Eye (tissue), 1 donor: ENCODE data around the gene TTC8.
"Not testable (repeated sequence)": the region's sequence is repeated elsewhere in the genome, so short reads cannot be mapped to it uniquely, and the experiment has no call there.

Source experiments
- DNase-seq: peaks from one replicate; pipeline ENCODE4 v3.0.0-alpha.2; 2015

TTC8 gene

DNA sequence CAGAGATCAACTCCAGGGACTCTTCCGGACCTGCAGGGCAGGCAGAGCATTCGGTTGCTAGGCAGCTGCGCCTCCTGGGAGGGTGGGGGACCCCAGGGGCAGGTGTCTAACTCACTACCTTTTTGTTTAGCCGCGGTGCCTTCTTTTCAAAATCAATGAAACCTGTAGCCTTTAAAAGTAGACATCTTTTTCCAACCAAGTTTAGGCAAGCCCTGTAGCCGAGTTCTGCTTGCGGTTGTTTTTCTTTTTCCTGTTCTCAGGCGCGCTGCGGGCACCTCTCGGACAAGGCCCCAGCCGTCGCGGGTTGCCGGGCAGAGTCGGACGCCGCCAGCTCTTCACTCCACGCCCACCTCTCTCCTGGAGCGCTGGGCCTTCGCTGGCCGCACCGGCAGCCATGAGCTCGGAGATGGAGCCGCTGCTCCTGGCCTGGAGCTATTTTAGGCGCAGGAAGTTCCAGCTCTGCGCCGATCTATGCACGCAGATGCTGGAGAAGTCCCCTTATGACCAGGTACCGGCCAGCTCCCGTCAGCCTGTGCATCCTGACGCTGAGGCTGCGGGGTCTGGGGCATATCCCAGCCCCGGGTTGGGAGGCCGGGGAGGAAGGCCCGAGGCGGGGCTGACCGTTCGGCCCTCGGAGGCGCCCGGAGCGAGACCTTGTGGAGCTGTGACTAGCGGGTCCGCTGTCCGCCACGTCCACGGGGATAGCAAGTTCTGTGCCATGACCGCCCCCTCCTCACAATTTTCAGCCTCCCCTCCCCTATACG lies at the start of gene TTC8:
Gene TTC8 (plus strand): TSS at position 338 of the 764 bp plus-strand sequence. CDS start 57 bp downstream, at position 395.
- peak; percentile 97 for DNase-seq

DNA sequence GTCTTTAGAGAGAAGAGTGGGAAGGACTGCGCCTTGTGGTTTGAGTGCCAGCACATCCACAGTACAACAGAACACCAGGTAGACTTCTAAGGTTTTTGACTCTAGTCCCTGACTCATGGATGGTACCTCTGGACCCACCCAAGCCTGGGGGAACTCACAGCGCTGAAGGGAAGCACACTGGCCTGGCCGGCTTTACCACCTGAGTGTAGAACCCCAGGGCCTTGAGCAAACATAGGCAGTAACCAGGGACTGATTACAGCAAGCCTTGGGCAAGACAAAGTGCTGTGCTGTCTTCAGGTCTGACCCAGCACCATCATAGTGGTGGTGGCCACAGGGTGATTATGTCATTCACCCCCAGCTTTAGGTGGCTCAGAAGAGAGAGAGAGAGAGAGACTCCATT lies 48.9 kb upstream of the TTC8 start:
- no peak for DNase-seq

DNA sequence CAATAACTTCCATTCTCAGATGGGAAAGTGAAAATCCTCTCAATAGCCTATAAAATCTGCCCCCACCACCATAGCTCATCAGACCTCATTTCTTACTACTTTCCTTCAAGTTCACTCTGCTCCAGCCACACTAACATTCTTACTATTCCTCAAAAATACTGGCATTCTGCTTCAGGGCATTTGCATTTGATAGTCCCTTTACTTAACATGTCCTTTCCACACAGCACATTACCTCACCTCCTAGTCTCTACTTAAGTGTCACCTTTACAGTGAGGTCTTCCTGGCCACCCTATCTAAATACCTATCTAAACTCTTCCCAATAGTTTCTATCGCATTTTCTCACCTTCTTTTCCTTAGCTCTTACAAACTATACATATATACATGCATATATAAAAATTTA lies 38.5 kb upstream of the TTC8 start:
- no peak for DNase-seq

DNA sequence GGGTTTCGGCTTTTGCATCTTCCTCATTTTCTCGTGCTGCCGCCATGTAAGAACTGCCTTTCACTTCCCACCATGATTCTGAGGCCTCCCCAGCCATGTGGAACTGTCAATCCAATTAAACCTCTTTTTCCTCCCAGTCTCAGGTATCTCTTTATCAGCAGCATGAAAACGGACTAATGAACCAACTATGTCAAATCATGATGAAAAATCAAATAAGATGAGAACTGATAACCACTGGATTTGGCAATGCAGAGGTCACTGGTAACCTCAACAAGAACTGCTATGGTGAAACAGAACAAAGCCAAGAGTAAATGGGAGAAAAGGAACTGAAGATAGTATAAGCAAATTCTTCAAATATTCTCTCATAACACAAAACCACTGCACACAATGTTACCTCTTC lies 37.7 kb upstream of the TTC8 start:
- DNase-seq, result no peak

DNA sequence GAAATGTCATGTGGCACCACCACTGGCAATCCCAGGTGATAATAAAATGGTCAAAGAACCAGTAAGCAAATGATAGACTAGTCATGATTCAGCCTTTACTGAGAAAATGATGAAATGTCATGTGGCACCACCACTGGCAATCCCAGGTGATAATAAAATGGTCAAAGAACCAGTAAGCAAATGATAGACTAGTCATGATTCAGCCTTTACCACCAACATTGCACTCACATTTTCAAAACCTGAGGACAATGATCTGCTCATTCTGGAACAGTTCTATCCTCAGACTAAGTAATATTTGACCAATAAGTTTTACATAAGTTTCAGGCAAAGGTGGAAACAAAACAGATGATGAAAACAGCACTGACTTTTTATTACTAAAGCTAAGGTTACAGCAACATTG lies 34.9 kb upstream of the TTC8 start:
- DNase-seq, result not testable (repeated sequence)

DNA sequence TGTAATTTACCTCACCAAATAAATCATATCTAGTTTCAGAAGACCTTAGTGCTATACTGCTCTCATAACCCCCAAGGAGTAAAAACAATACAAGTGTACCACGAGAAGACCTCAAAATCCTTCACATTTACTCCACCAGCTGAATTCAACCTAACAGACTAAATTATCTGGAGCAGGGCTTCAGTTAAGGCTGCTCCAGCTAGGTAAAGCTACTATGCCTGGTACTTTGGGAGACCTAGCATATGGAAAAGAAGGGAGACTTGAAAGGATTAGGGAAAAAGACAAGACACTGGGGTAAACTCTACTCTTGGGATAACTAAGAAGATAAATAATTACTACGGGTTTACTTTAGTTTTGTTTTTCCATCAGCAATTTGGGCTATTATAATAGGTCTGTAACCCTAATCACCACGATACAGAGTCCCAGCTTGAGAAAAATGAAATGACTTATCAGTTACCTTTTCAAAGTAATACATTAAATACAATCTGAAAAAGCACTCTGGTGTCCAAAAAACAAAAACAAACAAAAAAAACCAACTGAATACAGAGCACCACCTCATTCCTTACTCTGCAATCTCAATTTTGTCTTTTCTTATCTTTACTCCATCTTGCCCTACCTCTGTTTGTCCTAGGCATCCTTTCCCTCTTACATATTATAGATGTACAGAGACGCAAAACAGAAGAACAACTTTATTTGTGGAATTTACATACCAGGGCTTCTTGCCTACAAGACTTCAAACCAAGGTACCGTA lies 33.8 kb upstream of the TTC8 start:
- DNase-seq, result peak; percentile 14

DNA sequence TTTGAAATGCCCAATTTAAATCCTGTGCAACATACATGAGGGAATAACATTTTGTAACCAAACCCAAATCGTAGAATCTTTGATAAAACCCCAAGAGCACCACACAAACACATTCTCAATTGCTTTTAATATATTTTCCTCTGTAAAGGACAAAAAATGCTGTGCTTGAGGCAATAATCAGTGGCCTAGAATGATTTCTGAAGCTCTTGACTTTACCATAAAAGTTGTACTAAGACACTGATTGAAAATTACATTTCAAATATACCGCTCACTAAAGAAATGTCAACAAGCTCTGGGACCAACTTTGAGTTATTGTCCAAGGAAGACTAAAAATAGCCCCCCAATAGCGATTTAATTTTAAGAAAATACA lies 33.2 kb upstream of the TTC8 start:
- no peak for DNase-seq

DNA sequence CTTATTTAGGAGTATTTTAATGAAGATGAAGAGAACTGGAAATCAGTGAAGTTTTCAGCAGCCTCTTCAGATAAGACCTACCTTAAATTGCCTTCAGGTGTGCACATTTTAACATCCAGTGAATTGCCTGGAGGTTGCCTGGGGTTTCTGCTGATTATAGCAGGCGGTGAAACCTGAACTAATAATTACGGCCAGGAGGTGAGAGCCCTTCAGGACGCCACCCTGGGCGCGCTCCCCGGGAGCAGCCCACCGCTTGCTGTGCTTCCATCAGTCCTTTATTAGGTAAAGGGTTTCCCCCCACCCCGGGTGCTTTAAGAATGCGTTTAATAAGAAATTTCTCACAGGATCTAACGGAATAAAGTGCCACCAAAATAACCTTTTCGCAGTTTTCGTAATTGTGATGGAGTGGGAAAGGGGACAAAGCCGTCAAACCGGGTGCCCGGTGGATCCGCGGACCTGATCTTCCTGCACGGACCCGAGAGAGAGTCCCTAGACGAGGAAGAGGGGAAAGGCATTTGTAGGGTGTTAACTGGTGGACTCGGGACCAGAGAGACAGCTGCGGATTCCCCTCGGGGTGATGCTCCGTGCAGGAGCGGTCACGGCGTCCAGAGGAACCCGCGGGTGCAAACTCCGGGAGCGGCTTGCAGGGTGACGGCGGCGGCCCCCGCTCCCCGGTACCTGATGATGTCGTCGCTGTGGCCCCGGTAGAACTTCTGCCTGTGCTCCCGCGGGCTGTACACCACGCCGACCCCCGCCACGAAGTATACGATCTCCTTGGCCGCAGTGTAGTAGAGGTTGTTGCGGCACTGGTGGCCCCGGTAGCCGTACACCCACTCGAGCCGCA lies 32.6 kb upstream of the TTC8 start:
- peak; percentile 66 for DNase-seq

DNA sequence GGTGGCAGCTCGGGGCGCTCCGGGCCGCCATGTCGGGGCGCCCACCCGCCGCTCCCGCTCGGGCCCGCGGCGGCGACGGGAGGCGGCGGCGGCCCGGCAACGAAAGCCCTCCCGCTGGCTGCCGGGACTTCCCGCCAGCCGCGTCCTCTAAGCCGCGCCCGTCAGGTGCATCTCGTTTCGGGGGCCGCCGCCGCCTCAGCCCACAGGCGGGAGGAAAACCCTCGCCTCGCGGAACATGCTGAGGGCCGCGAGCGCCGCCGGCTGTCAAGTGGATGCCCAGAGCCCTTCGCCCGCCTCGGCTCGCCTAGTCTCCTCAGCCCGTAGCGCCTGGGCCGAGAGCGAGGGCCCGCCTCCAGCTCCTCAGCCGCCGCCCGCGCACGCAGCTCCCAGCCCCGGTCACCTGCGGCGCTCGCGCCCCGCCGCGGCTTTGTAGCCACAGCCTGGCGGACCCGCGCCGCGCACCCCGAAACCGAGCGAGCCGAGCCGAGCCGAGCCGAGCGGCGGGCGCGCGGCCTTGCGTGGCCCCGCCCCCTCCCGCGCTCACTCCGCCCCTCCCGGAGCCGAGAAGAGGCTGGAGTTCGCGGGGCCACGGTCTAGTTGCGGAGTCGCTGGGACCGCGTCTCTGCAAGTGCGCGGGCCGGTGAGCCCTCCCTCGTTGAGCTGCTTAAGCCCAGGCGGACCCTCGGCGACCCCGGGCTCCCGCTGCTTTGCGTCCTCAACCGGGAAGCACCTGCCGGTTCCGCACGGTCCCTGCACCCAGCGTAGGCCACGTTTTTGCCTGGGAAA lies 31.8 kb upstream of the TTC8 start, which contains the start of gene EML5:
Gene EML5 (minus strand): TSS at position 481 of the 786 bp plus-strand sequence. CDS start 450 bp downstream, at position 31.
- peak; percentile 91 for DNase-seq

DNA sequence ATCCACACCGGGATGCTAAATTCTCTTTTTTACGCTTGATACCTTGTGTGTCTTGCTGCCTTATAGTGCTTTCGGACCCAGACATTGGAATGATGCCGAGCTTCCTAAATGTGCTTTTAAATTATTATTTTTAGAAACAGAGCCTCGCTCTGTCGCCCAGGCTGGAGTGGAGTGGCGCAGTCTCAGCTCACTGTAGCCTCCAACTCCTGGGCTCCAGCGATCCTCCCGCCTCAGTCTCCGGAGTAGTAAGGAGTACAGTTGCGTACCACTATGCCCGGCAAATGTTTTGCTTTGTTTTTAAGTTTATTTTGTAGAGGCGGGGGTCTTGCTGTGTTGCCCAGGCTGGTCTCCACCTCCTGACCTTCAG lies 31.2 kb upstream of the TTC8 start:
- no peak for DNase-seq

DNA sequence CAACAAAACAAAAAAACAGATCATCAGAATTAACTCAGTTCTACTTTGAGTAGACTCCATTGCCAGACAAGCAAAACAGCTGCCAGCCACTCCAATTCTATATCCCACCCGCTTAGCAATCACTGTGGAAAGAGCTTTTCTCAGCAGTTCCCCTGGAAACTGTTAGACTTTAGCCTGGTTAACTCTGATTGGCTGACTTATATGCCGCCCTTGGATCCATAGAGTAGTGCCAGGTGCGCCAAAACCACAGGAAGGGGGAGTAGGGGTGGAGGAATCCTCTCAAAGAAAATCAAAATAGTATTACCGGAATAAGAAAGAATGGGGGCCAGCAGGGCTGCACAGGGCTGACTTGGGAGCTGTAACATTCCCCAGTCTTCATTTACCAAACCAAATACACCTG lies 26.3 kb upstream of the TTC8 start:
- DNase-seq, result no peak

DNA sequence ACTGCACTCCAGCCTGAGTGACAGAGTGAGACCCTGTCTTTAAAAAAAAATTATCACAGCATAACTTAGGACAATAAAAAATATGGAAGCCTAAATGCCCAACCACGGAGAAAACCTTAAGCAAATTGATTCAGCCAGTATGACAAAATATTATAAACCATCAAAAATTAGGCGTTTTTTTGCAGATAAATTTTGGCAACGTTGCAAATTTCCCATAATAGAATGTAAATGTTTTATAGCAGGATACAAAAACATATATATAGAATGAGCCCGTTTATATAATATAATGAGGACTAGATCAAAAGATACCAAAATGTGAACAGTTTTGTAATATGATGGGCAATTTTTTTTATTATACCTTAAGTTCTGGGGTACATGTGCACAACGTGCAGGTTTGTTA lies 24.9 kb upstream of the TTC8 start:
- DNase-seq, result no peak

DNA sequence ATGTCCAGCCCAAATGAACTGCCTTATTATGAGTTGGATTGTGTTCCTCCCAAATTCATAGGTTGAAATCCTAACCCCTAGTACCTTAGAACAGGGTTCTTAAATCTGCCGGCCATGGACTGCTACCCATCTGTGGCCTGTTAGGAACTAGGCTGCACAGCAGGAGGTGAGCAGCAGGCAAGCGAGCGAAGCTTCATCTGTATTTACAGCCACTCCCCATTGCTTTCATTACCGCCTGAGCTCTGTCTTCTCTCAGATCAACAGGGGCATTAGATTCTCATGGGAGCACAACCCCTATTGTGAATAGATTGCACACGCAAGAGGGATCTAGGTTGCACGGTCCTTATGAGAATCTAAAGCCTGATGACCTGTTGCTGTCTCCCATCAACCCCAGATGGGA lies 21.9 kb upstream of the TTC8 start:
- no peak for DNase-seq

DNA sequence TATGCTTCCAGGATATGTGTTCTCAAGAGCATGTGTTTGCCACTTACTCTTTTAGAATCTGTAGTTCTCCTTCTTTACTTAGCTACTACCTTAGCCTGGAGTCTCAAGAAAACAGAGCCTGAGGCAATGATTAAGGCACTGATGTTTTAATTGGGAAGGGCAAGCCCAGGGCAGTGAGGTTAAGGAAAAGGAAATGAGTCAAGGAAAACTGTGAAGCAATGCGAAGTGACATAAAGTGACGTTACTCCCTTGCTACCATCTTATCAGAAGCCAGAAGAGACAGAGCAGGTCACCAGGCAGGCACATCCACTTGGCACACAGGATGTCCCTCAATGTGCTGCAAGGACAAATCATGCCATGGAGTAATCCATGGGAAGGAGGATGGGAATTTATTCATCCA lies 20.4 kb upstream of the TTC8 start:
- no peak for DNase-seq

DNA sequence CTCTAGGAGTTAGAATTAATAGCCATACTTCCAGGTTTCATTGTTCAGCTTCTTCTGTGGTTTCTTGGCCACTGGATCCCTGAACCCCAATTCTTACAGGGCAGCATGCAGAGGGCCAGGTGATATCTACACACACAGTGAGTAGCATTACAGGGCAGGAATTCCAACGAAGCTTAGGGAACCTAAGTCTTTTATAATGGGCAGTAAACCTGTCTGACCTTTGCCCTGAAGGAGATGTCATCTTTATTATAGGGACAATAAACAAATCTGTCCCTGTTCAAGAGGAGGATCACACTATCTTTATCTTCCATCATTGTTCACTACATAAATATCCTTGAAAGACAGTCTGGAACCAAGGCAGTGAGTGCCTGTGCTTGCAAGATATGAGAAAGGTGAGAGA lies 20.0 kb upstream of the TTC8 start:
- DNase-seq, result no peak

DNA sequence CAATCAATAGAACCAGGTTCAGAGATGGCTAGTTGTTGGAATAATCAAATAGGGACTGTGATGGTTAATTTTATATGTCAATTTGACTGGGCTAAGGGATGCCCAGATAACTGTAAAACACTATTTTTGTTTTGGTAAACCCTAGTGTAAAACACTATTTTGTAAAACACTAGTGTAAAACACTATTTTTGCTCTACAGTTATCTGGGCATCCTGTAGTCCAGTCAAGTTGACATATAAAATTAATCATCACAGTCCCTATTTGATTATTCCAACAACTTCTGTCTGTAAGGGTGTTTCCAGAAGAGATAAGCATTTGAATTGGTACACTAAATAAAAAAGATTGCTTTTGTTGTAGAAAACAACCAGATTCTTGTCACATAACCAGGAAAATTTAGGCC lies 16.1 kb upstream of the TTC8 start:
- DNase-seq, result no peak

DNA sequence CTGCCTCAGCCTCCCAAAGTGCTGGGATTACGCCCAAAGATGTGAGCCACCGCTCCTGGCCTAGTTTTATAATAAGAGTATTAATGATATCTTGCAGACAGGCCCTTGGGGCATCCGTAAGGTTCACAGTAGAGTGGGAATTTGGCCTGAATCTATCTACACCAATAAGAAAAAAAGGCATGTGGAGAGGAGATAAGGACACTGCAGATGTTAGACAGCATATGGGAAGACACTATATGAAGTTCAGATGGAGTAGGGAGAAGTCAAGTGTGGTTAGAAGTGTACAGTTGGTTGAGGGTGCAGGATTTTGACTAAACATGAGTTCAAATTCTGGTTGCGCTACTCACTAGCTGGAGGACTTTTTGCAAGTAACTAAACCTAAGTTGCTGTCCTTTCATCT lies 8.5 kb upstream of the TTC8 start:
- DNase-seq, result no peak

DNA sequence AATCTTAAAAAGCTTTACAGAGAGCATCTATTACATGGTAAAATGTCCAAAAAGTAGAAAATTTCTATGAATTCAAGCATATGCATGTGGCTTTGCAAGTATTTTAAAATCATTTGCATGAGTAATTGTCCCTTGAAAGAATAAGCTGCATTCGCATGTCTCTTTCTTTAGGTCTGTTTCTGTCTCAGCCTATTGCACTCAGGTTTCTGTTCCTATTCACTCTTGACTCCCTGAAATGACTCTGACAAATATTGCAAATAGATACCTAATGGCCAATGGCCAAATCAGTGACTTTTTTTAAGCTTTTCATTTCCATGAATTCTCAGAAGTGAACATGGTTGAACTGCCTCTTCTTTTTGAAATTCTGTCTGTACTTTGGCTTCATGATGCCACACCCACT lies 6.4 kb upstream of the TTC8 start:
- DNase-seq, result no peak

DNA sequence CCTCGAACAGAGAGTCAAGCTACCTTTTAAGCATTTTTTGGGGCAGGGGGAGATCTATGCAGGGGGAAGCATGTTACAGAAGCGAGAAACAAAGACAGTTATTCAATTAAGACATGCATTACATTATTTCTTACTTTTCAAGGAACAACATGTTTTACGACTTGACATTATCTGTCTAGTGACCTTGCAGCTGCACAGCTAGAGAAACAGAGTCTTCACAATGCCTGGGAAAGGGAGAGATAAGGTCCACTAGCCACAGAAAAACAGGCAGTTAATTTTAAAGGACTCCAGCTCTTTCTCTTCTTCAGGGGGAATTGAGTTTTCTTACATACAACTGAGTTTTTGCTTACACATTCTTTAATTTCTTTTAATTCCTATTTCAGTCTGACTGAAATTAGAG lies 4.8 kb upstream of the TTC8 start:
- DNase-seq, result not testable (repeated sequence)

DNA sequence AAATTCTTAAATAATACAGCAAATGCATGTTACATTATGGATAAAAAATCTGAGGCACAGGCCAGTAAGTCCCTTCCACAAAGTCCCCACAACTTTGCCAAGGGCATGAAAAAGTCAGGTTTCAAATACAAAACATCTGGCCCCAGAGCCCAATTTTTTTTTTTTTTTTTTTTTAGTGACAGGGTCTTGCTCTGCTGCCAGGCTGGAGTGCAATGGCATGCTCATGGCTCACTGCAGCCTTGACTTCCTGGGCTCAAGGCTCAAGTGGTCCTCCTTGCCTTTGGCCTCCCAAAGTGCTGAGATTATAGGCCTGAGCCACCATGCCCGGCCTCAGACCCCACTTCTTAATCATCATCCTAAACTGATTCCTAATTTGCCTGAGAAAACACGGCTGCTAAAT lies 3.1 kb upstream of the TTC8 start:
- DNase-seq, result no peak

DNA sequence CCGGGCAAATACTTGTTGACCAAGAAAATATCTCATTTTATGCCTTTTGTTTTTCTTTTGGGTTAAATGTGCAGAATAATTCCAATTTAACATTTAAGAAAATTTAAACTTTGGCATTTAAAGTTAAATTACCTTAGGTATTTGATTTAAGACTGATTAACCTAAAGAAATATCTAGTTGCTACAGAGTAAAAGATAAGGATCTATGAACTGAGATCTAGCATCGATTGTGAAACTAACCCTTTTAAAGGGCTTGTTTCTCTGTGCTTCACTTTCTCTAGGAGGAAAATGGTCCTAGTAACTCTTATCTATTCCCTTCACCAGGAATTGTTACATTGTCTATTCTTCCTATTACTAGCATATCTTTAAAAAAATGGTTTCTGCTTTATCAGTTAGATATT lies 2.6 kb upstream of the TTC8 start:
- DNase-seq, result no peak

DNA sequence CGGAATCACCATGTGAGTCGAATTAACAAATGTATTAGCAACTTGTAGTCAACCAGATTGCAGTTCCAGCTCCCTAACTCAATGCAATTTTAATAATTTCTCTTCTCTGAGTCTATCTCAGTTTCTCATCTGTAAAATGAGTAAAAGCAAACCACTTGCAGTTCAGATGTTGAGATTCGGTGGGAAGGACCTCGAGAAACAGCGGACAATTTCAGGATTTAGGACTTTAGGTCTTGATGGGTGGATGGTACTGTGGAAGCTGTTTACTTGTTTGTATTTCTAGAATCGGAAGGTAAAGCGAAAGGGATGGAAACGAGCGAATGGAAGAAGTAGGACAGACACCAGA lies 510 bp upstream of the TTC8 start:
- no peak for DNase-seq

DNA sequence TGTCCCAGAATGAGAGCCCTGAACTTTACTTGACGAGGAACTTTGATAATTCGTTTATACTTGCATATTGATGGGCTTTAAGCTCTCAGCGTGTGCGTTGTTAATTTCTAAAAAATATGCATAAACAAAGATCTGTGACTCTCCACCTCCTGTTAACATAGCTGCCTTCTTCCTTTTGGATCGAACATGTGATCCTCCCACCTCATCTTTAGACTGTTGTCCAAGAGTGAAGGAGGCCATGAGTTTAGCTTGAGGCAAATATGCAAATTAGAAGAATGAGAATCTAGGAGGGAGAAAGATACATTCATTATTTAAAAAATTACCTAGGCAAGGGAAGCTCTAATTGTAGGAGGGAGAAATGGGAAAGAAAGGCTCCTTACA lies 617 bp downstream of the TTC8 start:
- no peak for DNase-seq
